Measurements from ENCODE around the gene APBA2.
"Not testable (repeated sequence)": the region's sequence is repeated elsewhere in the genome, so short reads cannot be mapped to it uniquely, and the experiment has no call there.

APBA2 gene

DNA sequence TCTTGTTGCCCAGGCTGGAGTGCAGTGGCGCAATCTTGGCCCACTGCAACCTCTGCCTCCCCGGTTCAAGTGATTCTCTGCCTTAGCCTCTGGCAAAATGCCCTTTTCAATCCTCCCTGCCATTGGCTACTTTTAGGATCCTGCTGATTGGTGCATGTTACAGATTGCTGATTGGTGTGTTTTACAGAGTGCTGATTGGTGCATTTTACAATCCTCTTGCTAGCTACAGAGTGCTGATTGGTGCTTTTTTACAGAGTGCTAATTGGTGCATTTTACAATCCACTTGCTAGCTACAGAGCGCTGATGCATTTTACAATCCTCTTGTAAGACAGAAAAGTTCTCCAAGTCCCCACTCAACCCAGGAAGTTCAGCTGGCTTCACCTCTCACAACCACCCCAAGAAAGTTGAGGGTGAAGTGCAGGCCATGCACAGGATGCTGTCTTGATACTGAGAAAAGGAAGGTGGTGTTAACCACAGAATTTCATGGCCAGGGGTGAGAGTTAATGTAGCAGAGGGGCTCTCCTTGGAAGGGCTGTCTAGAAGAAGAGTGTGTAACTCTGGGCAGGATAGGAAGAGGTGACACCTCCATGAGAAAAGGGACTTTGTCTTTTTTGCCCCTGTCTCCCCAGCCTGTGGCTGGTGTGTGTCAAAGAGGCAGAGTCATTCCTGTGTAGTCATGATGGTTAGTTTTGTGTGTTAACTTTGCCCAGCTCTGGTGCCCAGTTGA lies 145.9 kb downstream of the APBA2 start:
- DNase-seq (ENCODE audit: low read depth in 3 of 3, low spot score in 1 of 3) = no peak

DNA sequence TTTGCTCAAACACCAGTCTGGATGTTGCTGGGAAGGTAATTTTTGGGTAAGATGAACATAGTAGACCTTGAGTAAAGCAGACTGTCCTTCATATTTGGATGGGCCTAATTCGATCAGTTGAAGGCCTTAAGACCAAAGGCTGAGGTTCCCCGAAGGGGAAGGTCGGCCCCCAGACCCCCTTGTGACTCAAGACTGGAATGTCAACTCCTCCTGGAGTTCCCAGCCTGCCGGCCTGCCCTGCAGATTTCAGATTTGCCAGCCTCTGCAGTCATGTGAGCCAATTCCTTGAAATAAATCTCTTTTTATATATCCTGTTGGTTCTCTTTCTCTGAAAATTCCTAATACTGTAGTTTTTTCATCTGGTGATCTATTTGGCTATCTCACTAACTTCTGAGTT lies 146.5 kb downstream of the APBA2 start:
- no peak for DNase-seq (ENCODE audit: low read depth in 3 of 3, low spot score in 1 of 3)

DNA sequence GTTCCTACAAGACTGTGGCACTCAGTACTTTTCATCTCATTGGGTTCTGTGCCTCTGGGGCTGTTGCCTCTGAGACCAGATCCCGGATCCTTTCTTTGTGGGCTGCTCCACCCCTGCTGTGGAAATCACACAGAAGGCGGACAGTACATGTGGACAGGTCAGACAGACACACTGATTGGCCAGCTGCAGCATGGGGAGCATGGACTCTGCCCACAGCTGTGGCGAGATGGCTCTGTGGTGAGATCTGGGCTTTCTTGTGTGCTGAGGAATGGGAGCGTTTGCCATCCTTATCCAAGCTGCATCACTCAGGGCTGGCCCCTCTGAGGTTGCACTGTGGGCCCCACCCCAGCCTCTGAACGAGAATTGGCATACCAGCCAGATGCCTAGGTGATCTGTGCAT lies 147.0 kb downstream of the APBA2 start:
- no peak for DNase-seq (ENCODE audit: low read depth in 3 of 3, low spot score in 1 of 3)

DNA sequence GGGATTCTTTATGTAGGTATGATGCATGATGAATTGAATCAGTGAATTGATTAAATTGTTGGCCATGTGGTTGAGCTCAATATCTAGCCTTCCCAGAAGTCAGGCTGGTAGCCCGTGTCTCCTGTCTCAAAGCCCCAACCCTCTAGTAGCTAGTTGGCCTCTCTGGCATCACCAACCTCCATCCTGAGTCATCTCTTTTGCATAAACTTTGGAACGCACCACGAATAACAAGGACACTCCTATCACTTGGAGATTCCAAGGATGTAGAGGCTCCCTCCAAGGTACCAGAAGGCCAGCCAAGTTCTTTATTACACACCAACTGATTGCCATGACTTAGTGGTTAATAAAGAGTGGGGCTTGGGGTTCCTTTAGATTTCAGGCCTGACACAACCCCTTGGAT lies 148.4 kb downstream of the APBA2 start:
- no peak for DNase-seq (ENCODE audit: low read depth in 3 of 3, low spot score in 1 of 3)

DNA sequence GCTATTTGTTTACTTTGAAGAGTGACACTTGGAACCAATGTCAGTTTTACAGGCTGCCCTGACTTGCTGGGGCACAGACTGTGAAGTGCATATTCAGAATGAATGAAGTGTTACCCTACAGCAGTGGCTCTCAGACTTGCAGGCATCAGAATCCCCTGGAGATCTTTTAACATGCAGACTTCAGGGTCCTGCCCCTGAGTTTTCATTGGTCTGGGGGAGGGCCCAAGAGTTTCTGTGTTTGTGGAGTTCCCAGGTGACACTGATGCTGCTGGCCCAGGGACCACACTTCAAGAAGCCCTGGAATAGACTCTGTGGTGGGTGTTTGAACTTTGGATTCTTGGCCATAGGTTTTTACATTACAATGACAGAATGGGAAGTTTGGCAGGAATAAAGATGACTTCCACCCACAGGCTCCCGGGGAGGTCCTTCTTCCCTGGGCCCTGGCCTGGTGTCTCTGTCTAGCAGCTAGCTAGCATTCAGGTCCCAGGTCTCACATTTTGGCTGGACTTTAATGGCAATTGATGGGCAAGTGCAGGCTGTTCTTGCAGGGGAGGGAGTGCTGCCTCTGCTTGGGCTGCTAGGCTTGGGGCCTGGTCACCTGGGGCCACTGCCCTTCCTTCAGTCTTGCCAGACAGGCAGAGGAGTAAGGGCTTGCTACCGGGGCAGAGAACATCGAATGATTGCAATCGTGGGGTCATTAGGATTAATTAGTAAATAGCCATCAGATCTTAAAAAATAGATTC lies 149.0 kb downstream of the APBA2 start:
- DNase-seq (ENCODE audit: low read depth in 3 of 3, low spot score in 1 of 3) = no peak

DNA sequence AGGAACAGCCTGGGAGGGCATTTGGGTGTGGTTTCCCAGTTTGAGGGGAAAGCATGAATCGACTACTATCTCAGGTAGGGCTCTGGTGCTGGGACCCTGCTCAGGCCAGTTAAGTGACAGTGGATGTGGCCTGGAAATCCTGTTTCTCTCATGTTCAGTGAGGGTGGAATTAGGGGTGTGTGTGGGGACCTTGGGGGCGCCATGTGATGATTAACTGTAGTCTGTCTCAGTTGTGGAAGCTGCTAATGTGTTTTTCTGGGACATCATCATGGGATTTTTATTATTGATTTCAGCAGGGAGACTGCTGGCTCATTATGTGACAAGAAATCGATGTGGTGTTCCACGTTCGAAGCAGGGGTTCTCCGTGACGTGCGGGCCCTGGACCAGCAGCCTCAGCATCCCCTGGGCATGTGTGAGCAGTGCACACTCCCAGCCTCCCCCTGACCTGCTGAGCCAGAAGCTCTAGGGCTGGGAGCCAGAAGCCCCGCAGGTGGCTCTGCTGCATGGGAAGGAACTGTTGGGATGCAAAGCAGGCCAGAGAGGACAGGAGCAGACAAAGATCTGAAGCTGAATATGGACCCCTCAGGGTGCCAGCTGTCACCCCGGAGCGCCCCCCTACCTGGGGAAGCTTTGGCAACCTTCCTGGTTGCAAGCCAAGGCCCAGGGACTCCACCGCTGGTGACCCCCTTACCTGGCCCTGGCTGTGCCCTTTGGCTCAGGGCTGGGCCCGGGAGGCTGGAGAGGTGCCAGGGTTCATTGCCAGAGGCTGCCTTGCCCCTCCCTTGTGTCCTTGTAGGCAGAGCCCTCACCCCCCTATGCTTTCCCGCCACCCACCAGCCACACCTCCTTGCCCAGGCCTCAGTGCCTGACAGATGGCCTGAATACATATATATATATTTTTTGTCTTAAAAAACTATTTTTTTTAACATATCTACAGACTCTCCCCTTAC lies 149.8 kb downstream of the APBA2 start:
- DNase-seq (ENCODE audit: low read depth in 3 of 3, low spot score in 1 of 3) = no peak

DNA sequence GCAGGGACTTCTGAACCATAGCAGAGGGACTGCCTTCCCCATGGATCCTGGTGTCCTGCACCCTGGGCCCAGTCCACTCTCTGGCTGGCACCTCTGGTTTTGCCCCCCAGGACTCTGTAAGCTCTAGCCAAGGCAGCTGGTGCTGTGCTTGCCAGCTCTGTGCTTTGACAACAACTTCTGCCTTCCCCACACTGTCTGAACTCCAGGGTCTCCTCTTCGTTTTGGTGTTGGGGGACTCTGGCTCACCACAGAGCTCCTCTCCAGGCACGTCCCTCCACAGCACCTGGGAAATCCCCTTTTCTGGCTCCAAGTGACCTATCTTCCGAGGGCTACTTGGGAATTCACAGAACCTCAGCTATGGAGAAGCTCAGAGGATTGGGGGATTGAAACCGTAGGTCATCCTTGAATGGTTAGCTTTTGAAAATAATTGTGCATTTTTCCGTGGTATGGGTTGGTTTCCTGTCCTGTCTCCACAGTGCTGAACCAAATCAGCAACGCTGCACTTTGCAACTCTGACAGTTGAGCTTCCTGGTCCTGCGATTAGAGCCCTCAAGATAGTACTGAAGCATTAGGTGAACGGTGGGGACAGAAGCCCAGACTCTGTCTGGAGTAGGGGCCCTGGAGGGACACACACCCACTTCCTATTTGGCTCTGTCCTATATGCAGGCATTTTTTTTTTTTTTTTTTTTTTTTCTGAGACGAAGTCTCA lies 152.4 kb downstream of the APBA2 start:
- no peak for DNase-seq (ENCODE audit: low read depth in 3 of 3, low spot score in 1 of 3)

DNA sequence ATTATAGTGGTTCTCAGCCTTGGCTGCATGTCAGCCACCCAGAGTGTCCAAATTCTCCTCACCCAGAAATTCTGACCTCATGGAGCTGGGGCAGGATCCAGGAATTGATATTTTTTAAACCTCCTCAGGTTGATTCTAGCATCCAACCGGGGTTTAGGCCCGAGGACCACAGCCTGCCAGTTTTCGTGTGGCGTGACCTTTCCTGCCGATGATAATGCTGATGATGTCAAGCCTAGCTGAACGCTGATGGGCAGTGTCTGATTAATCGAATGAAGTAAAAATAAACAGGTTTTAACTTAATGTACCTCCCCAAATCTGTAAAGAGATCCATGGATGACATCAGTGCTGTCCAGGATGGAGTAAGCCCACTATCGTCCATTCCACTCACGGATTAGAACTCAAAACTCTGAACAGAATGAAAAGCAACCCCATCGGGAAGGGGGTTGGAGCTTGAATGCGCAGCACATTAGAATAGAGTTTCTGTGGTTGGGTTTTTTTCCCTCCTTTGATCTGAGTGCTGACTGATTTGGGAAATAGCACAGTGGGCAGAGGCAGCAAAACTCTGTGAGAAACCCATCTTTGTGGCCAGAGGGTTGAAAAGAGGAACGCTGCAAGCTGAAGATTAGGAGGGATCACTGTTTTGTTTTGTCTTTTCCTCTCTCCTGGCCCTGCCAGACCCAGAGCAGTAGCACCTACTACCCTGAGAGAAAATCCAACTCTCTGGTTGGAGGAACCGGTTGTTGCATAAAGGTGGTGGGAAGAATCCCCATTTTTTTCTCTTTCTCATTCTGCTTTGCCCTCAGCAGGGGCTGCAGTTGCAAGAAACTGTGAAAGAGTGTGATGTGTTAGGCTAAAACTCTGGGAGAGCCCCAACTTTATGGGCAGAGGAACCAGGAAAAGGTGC lies 153.9 kb downstream of the APBA2 start:
- no peak for DNase-seq (ENCODE audit: low read depth in 3 of 3, low spot score in 1 of 3)

DNA sequence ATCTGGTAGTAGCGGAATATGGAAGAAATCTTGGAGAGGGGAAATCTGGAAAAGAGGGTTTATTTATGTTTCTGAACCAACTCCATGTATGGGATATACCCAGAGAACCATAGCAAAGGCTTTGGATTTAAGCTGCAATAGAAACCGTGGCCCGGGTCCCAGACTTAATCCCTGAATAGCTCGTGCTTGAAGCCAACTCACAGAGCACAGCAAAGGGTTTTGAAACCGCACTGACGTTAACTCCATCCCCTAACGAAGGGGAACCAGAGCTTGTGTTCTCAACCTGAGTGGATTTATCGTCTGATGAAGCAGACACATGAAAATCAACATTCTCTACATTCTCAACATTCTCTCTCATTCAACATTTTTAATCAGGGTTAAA lies 154.6 kb downstream of the APBA2 start:
- DNase-seq (ENCODE audit: low read depth in 3 of 3, low spot score in 1 of 3) = no peak

DNA sequence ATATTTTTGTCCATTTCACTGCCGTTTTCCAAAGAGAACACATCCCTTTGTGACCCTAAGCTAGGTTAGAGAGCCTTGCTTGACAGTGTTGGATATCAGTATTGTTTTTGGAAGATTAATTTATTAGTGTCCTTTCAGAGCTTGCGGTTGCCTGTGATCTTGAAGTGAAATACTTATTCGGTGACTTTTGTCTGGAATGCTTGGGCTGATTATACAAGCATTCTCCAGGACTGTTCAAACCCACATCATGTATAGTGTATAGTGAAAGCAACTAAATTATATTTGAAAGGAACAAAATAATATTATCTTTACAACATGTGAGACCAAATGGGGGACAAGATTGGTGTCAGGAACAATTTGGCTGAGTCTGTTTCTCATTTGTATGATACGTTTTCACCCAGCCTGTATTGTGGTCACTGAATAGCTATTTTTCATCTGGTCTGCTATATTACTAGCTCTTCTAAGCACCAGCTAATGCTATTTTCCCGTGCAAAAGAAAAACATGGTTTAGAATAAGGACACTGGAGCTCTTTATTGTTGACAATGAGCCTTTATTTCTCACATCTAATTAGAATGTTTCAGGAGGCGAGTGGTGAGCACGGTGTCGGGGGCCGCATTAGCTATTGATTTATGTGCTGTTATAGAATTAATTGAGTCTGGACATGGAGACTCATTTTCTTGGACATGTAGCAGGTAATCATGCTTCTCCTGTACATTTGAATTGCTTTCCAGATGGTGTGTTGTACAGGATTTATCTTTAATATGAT lies 158.1 kb downstream of the APBA2 start:
- DNase-seq (ENCODE audit: low read depth in 3 of 3, low spot score in 1 of 3) = no peak

DNA sequence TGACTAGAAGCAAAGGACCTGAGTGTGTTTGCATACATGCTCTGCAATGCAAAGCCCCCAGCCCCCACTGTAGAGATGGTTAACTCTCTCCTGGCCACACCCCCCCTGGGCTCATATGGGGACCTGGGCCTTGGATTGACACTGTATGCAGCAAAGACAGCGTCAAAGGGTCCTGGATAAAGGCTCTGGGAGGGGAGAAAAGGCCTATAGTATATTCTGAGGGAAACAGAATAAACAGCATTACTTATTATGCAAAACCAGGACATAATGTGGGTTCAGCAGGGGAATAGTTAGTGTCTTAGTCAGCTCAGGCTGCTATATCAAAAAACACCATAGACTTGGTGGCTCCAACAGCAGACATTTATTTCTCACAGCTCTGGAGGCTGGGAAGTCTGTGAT lies 158.7 kb downstream of the APBA2 start:
- no peak for DNase-seq (ENCODE audit: low read depth in 3 of 3, low spot score in 1 of 3)

DNA sequence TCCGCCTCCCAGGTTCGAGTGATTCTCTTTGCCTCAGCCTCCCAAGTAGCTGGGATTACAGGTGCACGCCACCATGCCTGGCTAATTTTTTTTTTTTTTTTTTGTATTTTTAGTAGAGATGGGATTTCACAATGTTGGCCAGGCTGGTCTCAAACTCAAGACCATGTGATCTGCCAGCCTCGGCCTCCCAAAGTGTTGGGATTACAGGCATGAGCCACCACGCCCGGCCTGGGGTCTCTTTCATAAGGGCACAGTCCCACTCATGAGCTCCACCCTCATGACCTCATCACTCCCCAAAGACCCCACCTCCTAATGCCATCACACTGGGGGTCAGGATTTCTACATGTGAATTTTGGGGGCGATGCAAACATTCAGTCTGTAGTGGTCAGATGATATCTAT lies 159.4 kb downstream of the APBA2 start:
- not testable (repeated sequence) for DNase-seq (ENCODE audit: low read depth in 3 of 3, low spot score in 1 of 3)

DNA sequence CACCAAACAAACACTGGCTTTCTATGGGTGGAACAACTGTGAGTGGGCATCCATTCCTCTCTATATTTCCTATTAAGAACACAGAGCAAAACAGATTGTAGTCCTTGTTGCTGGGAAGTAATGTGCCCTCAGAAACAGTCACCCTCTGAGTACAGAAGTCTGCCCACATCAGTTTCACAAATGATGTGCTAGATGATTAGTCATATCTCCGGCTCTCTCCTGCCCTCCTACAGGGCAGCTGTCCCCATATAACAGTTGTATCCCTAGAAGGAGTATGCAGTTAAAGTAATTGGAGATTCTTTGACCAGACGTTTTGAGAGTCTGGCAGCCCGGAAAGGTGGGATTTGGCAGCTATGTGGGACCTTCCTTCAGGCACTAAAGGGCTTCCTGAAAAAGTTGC lies 159.9 kb downstream of the APBA2 start:
- DNase-seq (ENCODE audit: low read depth in 3 of 3, low spot score in 1 of 3) = no peak

DNA sequence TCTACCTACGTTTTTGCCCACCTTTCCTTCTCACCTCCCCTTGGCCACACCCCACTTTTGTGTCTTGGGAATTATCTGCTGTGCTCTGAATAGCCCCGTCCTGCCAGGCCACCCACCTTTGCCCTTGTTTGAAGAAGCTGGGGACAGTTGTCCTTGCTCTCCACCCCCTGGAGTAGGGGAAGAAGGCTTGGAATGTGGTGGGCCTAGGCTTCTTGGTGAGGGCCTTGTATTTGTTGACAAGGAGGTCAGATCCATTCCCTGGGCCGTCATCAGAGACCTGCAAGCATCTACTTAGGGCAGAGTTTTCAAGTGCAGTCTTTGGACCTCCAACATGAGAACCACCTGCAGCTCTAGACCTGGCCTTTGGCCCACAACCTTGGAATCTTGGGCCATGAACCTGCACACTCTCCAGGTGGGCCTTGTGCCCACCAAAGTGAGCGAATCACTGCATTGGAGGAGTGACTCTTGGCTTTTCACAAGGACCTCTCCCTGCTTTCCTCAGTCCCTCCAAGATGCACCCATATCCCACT lies 160.6 kb downstream of the APBA2 start:
- DNase-seq (ENCODE audit: low read depth in 3 of 3, low spot score in 1 of 3) = no peak

DNA sequence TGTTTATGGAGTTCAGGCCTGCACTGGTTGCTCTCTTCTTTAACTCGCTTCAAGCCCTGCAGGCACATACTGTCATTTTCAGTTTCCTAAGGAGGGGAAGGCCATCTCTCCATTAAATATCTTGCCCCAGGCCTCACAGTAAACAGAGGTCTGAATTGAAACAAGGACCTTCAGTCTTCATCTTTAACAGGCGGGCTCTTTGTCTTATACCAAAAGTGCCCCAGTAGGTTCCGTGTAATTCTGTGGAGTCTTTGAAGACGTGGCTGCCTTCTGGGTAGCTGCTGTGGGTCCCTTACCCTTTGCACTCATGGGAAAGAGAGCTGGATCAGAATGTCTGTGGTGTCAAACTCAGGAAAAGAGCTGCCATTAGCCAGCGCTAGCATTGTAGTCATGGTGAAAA lies 161.2 kb downstream of the APBA2 start:
- no peak for DNase-seq (ENCODE audit: low read depth in 3 of 3, low spot score in 1 of 3)

DNA sequence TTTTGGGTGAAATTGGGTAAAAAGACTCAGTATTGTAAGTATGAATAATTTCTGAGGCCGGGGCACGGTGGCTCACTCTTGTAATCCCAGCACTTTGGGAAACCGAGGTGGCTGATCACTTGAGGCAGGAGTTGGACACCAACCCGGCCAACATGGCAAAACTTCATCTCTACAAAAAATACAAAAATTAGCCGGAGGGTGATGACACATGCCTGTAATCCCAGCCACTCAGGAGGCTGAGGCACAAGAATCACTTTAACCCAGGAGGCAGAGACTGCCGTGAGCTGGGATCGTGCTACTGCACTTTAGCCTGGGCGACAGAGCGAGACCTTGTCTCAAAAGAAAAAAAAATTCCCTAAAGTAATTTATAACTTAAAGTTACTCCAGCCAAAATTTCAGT lies 162.2 kb downstream of the APBA2 start:
- DNase-seq (ENCODE audit: low read depth in 3 of 3, low spot score in 1 of 3) = no peak

DNA sequence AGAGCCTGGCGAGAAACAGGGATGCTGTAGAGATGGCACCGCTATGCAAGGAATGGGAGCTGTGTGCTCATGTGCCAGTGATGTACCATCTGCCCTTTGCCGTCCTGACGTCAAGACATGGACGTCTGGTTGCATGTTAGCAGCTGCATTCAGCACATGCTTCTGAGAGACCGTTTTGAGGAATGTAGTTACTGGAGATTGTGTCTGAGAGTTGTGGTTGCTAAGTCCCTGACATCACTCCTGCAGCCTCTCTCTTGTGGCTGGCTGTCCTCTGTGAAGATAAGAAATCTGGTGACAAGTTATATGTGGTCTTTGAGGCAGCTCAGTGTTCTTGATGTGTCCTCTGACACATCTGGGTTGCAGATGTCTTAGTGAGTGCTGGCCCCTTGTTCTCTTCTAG lies 165.1 kb downstream of the APBA2 start:
- no peak for DNase-seq (ENCODE audit: low read depth in 3 of 3, low spot score in 1 of 3)

DNA sequence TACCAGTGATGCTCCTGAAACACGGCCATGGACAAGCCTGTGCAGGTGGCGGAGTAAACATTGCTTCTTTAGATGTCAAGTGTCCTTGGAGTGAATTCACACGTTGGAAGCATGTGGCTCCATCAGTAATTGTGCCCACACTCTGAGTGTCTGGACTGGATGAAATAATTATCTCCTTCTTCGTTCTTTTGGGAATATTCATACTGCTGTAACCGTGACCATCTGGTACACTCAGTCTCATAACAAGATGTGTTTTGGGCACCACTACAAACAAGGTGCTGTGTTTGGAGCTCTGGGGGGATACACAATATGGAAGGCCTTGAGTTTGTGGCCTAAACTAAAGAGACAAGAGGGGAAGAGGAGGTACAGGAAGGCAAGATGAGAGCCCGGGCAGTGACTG lies 165.6 kb downstream of the APBA2 start:
- DNase-seq (ENCODE audit: low read depth in 3 of 3, low spot score in 1 of 3) = no peak

DNA sequence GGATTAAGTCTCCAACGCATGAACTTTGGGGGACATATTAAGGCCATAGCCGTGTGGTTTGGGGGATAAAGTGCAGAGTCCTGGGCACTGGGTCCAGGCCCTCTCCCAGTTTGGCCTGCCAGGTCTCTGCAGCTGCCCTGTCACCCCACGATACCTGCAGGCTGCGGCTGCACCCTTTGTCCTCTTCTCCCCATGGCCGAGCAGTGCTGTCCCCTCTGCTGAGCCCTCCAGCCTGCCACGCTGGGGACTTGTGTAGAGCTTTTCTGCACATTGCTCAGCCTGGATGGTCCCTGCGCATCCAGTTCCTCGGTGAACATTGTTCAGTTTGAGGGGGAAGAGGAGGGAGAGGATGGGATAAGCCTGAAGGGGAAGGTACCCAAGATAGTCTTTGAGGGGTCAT lies 167.2 kb downstream of the APBA2 start:
- no peak for DNase-seq (ENCODE audit: low read depth in 3 of 3, low spot score in 1 of 3)

All from stimulated activated CD4-positive, alpha-beta T cell treated with anti-CD3 and anti-CD28 coated beads, TNF-alpha, amount 100 ng/mL, for 1 hour (primary cell).